GM20431 (cell line): ENCODE data around the gene PLEKHN1.

ENCODE experiments used
- in situ Hi-C: fragments of 300-500 bp; cut with MseI, MboI; formaldehyde crosslinking; loops from one replicate; pipeline ENCODE4 v1.15.0; 2020; ENCODE audit warnings: low sequenced_read_pairs; ENCODE audit not compliant: unreplicated experiment

PLEKHN1 gene, protein sequence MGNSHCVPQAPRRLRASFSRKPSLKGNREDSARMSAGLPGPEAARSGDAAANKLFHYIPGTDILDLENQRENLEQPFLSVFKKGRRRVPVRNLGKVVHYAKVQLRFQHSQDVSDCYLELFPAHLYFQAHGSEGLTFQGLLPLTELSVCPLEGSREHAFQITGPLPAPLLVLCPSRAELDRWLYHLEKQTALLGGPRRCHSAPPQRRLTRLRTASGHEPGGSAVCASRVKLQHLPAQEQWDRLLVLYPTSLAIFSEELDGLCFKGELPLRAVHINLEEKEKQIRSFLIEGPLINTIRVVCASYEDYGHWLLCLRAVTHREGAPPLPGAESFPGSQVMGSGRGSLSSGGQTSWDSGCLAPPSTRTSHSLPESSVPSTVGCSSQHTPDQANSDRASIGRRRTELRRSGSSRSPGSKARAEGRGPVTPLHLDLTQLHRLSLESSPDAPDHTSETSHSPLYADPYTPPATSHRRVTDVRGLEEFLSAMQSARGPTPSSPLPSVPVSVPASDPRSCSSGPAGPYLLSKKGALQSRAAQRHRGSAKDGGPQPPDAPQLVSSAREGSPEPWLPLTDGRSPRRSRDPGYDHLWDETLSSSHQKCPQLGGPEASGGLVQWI

DNA sequence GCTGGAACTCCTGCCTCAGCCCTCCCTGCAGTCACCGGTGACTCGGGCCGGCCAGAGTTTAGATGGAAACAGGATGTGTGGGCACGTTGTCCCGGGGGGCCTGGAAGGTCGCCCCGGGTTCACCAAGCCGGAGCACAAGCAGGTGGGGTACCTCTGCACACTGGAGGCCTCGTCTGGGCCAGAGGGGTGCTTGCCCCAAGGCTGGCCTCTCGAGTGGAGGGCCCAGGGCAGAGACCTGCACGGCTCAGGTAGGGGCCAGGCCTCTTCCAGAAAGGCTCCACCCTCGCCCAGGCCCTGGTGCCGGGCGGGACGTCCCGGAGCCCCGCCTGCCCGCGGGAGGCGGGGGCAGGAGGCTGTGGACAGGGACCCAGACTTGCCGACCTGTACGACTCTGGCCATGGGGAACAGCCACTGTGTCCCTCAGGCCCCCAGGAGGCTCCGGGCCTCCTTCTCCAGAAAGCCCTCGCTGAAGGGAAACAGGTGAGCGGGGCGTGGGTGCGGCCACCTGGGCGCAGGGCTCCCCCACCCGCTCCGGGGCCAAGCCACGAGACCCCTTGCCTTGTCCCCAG is at the start of gene PLEKHN1:
TSS of gene PLEKHN1 (plus strand) at position 348 of the 569 bp plus-strand sequence. CDS start at position 398, 50 bp downstream.
- in situ Hi-C loops = no loop called here

DNA sequence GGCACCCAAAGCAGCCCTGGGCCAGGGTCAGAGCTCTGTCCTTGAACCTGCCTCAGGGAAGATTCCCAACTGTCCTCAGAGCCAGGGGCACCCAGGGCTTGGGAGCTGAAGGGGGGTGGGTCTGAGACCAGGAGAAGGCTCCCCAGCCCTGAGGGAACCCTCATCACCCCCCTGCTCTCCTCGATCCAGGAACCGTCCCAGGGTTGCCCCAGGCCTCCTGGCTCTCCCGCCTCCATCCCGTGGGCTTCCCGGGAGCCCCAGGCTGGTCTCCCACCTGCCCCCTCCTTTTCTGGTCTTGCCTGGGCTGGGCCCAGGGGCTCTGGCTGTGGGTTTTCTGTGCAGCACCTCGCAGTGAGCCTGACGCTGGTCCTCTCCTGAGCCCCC is 49.2 kb upstream of the PLEKHN1 start:
- in situ Hi-C loops = no loop called here

DNA sequence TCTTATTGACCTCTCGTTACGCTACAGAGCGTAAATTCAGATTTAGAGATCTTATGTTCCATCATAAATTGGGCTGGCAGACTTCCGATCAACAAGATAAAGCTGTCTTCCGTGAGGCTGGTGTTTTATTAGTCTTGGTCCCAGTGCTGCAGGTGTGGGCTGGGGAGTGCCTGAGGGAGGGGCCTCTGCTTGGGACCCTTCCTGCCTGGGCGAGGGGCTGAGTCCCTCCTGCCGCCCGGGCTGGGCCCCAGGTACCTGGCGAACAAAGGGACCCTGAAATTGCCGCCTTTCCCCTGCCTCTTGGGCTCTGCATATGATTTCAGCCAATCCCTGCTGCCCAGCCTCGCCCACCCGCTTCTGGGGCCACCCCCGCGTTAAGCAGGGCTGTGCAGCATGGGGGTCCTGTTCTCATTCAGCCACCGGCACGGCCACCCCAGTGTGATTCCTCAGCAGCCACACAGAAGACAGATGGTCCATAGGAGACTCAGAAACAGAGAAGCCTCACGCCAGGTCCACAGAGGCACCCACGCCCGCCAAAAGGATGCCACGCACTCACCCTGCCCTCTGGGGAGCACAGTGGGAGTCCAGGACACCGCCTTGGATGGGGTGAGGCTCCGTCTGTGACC is 48.7 kb upstream of the PLEKHN1 start:
- in situ Hi-C loops = no loop called here

DNA sequence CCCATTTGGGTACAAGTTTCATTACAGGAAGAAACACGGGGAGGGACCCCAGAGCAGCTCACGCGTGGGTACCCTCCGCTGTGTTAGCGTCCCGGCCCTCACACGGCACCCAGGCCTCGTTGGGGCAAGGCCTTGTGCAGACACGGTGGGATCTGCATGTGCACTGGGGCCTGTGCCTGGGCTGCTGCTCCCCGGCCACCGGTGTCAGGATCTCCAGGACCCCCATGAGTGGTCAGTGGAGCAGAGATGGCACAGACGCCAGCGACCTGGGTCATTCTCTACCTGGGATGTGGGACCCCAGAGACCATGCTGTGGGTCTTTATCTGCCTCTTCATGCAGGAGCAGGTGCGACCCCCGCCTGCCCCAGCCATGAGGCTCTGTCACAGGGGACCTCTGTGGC is 47.9 kb upstream of the PLEKHN1 start:
- in situ Hi-C loops = no loop called here

DNA sequence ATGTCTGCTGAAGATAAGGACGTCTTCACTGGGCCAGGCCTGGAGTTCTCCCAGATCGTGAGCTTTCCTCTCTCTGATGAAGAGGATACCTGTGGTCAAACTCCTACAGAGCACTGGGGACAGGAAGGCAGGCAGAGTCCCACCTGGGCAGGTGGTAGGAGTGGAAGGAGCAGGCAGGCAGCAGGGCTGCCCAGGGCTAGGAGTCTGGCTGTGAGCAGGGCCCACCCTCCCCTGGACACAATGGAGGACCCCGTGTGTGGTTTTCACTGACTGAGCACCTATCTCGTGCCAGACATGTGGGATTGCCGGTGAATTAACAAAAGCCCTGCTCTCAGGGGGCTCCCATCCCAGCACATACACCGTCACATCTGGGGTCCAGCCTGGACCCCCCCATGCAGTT is 47.4 kb upstream of the PLEKHN1 start:
- in situ Hi-C loops = no loop called here

DNA sequence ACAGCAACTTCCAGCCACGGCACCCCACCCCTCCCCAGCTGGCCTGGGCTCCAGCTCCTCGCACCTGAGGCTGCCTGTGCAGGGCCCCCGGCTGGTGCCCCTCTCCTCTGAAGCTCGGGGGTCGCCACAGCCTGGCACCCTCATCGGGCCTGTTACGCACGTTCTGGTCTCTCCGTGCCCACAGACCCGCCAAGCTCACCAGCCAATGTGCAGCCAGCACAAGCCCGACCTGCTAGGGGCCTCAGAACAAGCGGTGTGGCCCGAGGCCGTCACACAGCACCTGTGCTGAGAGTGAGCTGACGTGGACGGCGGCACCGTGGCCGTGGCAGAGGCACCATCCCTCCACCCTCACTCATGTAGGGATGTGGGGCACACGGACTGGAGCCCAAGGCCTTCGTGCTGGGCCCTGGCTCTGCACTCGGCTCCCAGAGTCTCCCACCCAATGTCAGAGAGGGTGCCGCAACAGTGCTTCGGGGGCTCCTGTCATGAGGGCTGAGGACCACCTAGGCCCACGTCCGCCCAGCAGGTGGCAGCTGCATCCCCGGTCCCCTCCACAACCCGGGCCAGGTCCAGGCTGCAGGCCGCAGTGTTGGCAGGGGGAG is 46.9 kb upstream of the PLEKHN1 start:
- in situ Hi-C loops = no loop called here

DNA sequence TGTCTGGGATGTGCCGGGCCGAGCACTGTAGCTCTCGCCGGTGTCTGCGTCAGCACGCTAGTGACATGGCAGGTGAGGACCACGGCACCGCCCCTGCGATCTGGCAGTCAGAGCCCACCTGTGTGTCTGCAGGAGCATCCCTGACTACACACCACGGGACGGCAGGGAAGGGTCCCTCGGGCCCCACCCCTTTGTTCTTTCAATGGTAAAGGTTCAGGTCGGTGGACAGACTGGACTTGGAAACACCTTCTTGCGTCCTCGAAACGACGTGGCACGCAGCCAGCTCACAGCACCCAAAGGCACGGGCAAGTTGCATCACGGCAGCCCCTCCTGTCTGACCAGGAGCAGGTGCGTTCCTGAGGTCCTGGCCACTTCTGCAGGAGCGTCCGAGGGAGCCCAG is 46.3 kb upstream of the PLEKHN1 start:
- in situ Hi-C loops = no loop called here

DNA sequence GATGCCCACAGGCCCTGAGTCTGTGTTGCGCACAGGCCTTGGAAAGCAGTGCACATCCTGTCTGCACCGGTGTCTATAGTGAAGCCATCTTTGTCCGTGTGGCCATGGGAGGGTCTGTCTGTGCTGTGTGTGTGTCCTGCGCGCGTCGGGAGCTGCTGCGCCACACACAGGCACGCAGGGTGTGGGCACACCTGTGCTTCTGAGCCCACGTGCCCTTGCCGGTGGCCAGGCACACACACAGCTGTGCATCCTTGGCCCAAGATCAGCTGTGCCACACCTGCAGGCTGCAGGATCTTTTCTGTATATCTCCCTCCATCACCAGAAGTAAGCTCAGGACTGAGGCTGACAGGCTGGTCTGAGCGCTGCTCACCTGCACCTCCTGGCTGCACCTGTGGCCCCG is 45.8 kb upstream of the PLEKHN1 start:
- in situ Hi-C loops = no loop called here

DNA sequence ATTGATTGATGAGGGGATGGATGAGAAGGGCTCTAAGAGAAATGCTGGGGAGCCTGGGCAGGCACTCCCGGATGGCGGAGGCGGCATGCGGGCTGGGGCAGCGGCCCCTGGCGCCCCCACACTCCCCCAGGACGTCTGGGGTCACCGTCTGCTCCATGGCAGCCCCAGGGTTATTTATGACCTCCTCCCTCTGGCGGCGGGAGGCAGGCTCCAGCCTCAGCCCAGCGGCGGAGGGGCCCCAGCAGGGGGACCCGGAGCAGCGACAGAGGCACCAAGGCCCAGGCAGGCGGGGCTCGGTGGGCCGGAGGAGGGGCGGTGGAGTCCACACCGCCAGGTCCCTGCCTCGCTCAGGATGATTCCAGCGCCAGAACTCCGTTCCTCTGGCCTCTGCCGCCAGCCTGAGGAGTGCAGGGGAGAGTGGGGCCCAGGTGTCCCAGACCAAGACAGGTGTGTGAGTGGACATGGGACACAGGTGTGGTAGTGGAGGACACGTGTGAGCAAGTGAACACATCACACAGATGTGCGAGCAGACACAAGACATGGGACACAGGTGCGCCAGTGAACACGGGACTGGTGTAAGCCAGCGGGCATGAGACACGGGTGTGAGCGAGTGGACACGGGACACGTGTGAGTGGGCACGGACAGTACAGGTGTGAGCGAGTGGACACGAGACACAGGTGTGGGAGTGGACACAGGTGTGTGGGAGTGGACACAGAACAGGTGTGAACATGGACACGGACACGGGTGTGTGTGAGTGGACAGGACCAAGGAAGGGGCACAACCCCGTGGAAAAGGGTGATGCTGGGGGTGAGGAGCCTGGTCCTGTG is 45.1 kb upstream of the PLEKHN1 start:
- in situ Hi-C loops = no loop called here

DNA sequence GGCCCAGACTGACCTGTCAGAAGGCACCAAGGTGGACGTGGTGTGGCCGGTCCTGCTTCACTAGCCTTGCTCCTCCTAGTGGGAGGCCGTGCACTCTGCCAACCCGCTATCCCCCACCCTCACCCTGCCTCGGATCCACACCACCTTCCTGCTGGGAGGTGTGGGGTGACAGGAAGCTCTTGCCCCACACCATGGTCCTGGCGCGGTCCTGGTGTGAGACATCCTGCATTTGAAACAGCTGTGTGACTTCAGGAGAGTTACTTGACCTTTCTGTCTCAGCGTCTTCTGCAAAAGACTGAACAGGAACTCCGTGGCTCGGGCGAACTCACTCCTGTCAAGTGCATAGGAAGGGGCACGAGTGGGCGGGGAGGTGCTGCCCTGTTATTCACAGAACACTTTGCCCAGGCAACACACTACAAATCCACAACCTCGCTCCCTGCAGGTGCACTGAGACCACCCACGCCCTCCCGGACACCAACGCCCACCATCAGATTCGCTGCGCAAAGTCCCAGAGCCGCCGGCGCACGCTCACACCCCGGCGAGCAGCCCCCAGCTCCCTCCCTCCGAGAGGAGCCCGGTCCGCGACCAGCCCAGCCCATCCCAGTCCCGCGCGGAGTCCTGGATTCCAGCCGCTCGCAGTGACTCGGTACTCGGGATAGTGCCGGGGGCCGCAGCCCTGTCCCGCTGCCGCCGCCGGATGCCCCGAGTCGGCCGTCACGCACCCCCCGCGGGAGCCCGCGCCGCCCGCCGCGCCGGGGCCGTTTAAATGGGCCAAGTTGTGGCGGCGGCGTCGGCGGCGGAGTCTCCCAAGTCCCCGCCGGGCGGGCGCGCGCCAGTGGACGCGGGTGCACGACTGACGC is 42.9 kb upstream of the PLEKHN1 start, which contains the start of gene SAMD11:
TSS of gene SAMD11 (plus strand) at position 793 of the 860 bp plus-strand sequence. CDS start 509 bp downstream, outside the sequence.
- in situ Hi-C loops = no loop called here

DNA sequence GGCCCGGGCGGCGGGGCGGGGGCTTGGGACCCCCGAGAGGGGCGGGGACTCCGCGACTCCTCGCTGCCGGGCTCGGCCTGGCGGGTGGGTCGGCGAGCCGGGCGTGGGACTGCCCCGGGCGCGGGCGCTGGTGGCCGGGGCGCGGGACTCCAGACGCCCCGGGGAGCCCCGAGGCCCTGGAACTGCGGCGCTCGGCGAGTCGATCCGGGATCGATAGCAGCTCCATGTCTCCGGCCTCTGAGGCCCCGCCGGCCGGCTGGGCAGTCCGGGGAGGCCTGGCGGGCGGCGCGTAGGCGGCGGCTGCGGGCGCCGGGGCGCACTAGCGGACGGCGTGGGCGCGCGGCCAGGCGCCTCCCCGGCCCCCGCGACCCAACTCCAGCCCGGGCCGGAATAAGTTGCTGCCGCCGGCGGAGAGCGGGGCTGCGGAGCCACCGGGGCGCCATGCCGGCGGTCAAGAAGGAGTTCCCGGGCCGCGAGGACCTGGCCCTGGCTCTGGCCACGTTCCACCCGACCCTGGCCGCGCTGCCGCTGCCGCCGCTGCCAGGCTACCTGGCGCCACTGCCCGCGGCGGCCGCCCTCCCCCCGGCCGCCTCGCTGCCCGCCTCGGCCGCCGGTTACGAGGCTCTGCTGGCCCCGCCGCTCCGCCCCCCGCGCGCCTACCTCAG is 42.2 kb upstream of the PLEKHN1 start:
- in situ Hi-C loops = no loop called here

DNA sequence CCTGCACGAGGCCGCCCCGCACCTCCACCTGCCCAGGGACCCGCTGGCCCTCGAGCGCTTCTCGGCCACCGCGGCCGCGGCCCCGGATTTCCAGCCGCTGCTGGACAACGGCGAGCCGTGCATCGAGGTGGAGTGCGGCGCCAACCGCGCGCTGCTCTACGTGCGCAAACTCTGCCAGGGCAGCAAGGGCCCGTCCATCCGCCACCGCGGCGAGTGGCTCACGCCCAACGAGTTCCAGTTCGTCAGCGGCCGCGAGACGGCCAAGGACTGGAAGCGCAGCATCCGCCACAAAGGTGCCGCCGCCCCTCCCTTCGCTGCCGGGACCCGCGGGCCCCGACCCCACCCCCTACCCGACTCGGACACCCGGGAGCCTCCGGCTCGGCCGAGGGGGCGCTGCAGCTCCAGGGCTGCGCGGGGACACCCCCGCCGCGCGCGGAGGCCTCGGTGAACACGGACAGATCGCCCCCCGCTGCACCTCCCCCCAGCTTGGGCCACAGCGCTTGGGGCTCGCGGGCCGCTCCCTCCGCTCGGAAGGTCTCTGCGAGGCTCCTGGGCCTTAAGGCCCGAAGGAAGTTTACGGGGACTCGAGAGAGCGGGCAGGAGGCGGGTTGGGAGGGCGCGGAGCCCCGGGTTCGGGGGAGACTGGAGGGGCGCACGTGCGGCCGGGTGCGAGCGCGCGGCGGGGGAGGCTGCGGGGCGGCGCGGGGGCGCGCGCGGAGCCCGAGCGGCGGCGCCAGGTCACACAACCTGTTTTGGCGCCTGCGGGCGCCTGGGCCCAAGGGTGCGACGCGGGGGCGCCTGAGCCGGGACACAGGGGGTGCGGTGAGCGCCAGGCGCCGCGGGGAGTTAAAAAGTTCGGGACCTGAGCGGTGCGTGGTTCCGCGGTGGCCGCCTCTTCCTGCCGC is 41.4 kb upstream of the PLEKHN1 start:
- in situ Hi-C loops = no loop called here

DNA sequence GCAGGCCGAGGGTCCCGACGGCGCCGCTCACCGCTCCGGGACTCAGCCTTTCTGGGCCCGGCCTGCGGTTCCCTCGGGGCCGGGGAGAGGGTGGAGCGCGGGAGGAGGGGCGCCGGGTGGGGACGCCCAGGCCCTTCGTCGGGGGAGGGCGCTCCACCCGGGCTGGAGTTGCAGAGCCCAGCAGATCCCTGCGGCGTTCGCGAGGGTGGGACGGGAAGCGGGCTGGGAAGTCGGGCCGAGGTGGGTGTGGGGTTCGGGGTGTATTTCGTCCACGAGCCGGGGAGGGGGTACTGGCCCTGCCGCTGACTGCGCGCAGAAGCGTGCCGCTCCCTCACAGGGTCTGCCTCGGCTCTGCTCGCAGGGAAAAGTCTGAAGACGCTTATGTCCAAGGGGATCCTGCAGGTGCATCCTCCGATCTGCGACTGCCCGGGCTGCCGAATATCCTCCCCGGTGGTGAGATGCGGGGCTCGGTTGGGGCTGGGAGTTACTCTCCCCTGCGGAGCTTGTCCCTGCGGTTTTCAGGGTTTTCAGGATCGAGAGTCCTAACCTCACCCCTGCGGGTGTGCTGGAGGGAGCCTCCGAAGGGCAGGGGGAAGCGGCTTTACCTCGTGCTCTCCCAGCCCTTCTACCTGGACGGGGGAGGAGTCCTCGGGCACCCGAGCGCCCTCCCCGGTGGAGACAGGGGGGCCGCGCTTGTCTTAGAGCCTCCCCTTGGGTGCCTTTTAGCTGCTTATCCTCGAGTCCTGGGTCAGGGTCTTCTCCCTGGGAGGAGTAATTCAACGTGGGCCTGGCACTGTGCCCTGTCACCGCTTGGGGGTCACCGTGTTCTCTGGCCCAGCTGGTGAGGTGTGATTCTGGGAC is 40.5 kb upstream of the PLEKHN1 start:
- in situ Hi-C loops = no loop called here

DNA sequence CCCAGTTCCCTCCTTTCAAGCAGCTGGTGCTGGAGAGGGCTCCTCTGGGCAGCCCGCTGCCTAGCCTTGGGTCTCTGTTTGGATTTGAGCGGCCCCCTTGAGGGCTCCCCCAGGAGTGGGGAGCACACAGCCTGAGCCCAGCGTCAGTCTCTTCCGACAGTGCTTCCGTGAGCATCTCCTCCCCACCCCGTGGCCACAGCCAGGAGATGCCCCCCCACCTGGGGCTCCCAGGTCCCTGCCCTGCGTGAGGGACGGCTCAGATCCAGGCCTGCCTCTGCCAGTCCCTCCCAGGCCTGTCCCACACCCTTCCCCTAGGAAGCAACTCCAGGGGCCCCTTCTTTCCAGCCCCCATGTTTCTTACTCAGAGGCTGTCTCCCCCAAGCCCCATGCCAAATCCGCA is 39.0 kb upstream of the PLEKHN1 start:
- in situ Hi-C loops = no loop called here

DNA sequence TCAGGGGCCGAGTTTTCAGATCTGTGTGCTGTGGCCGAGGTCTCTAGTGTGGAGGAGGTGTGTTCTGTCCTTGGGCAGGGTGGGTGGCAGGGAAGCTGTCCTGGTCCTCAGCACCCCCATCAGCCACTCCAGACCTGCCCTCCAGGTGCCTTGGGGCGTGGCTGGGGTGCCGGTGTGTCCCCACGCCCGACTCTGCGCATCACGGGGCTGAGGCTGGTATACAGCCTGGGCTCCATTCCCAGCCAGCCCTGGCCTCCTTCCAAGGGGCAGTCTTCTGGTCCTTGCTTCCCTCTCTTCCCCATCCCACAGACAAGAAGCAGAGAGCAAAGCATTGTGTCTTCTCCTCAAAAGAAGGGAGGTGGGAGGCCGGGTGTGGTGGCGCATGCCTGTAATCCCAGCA is 38.5 kb upstream of the PLEKHN1 start:
- in situ Hi-C loops = no loop called here
